Mucosa of gallbladder (tissue), 1 donor: ENCODE data around the gene SLC16A10. TPM values are rescaled to one million over a fixed set of nuclear protein-coding genes. Genes with fewer than 3 reads are reported as not detected.
"Not testable (repeated sequence)": the region's sequence is repeated elsewhere in the genome, so short reads cannot be mapped to it uniquely, and the experiment has no call there.

Experiments used
- DNase-seq: peaks from one replicate; pipeline ENCODE4 v3.0.0-alpha.2; 2020; ENCODE audit warnings: low spot score
- total RNA-seq: library from RNA; stranded (reverse); gene quantifications from one replicate; pipeline ENCODE4 v1.2.1, GENCODE V29; 2021
- donor health status: DM: no; HTN: no; CAD: no.

Gene SLC16A10
- total RNA-seq, 1 donor from 2014 or later = 2.2 TPM

DNA sequence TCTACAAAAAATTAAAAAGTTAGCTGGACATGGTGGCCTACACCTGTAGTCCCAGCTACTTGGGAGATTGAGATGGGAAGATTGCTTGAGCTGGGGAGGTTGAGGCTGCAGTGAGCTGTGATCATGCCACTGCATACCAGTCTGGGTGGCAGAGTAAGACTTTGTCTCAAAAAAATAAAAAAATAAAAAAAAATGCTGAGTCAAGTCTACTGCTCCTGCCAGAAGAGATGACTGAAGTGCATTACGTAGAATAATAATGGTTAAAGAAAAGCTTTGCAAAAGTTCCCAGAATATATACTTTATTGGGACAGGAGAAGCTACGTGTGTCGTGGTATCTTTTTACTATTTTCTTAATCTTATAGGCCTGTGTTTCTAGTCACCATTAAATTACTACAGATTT is 125.3 kb downstream of the SLC16A10 start:
- no peak for DNase-seq

DNA sequence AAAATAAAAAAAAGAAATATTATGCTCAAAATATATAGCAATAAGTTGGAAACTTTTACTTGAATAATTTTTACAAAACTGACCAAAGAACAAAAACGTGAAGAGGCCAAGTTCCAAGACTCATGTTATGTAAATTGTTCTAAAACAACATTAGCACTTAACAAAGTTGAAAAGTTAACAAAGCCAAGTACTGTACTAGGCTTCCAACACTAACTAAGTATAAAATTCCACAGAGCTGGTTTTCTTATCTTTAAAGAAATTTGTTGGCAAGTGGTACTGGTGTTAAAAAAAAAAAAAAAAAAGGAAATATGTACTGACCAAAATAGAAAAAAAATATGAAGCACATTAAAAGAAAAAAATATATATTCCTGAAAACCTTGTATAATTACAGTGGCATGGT is 127.8 kb downstream of the SLC16A10 start:
- no peak for DNase-seq

DNA sequence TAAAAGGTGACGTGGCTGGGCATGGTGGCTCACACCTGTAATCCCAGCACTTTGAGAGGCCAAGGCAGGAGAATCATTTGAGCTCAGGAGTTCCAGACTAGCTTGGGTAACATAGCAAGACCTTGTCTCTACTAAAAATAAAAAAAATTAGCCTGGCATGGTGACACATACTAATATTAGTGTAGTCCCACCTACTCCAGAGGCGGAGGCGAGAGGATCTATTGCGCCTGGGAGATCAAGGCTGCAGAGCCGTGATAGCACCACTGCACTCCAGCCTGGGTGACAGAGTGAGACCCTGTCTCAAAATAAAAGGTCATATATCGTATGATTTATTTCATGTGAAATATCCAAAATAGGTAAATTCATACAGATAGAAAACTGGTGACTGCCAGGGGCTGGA is 132.5 kb downstream of the SLC16A10 start:
- no peak for DNase-seq

DNA sequence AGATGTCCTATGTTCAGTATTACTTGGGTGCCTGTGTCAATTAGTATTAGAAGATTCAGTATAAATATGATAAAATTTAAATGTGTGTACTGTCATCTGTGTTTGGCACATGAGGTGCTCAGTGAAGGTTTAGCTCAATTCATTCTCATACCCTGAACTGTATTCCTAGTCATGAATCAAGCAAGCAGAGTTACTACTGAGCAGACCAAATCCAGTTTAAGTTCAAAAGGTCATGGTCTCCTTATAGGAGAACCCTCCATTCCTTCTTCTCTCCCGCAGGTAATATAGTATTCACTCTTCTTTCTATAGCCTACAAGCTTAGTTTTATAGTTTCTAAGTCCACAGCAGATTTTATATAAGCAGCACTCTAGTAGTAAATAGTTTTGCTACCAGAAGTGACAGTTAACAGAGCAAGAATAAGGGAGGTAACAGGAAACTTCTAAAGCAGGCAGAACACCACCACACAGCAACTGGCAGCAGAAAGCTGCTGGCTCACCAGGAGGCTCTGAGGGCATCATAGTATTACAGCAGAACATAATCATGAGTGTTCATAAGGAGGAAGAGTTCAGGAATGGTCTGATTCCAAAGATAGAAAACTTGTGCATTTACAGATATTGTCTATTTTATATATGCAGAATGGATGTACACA is 133.2 kb downstream of the SLC16A10 start:
- no peak for DNase-seq

DNA sequence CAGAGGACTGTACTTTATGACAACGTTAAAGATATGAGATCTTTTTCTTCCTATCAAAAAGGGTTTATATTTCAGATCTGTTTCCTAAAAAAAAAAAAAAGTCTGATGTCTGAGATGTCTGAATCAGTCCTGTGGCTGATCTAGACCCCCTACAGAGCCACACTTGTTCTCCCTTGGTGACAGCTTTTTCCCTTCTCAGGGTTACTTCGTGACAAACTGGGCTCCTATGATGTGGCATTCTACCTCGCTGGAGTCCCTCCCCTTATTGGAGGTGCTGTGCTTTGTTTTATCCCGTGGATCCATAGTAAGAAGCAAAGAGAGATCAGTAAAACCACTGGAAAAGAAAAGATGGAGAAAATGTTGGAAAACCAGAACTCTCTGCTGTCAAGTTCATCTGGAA is 134.5 kb downstream of the SLC16A10 start:
- no peak for DNase-seq

DNA sequence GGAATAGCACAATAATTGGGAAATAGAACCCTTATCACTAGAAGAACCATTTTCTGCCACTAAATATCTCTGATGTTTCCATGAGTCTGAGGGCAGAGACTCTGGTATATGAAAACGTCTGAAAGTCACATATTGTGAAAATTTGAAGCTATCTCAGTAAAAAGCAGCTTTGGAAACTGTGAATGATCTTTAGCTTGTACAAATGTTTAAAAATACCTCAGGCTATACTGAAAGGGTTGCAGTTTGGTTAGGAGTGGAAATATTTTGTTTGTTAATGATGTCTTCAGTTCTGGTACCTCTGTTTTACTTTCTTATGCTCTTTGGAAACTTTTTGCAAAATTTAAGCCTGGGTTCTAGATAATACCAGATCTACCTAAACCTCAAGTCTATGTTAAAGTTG is 135.0 kb downstream of the SLC16A10 start:
- no peak for DNase-seq

DNA sequence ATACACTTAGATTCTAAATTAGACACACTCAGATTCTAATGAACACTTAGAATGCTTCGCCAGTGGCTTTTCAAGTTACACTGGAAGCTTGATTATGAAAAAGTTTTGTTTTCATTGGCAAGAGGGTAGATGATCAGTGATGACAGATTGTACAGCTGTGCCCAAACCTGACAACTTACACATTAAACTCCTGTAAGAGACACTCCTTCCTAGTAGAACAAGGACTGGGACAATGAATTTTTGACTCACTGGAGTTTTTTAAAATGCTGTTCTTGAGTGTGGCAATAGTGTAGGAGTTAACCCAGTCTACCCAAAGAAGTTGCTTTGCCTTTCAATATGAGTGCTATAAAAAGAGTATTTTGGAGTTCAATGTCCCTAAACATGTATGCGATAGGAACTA is 140.8 kb downstream of the SLC16A10 start:
- no peak for DNase-seq

DNA sequence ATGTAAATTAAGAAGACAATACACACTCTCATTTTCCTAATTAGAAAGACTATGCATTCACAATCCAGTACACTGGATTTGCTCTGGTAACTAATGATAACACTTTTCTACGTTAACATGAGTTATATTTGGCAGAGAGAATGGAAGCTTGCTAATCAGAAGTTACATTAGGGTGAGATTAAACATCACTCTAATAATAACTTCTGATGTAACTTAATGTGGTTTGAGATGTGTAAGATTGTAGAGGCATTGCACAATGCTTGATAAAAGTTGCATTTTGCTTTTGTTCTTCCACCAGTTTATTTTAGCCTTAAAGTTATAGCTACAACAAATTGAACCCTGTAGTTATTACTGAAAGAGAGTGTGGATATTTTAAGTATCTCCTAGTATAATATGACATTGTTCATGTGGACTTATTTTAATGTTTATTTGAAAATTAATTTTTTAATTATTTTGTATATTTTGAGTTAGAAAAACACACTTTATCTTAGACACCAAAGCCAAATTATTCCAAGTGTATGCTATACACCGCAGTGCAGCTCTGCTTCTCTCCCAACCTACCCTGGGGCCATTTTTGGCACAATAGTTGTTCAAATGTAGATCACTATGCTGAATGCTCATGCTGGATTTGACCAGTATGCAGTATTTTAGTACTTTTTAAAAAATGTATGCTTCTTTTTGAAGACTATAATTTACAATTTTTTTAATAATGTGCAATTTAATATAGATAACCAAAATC is 143.2 kb downstream of the SLC16A10 start:
- no peak for DNase-seq

DNA sequence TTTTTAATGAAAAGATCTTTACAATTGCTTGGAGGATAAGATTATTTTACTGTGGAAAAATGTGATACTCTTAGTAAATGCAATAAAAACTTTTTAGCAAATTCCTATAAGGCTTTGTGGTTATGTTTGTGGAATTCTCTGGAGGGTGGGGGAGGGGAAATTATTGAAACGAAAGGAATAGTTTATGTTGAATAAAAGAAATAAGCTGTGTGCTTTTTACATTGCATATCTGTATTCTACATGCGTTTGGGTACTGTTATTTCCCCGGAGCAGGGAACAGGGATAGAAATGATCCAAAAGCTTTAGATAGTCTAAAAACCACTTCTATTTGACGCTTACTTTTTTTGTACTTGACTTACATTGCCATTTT is 143.8 kb downstream of the SLC16A10 start:
- DNase-seq = no peak

DNA sequence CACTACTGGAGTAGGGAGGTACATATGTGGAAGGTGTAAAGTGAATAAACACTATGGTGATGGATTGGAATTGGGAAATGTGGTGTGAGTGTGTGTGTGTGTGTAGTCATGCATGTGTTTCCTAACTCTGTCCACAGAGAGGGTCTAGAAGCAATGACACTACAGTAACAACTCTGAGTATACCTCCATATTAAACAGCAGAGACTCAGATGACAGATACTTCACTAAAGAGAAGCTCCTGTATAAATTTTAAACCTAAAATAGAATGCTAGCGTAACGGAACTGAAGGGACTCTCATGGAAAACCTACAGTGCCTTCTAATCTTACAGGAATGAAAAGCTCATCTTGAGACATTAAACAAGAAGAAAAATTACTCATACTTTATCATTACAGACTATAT is 150.5 kb downstream of the SLC16A10 start:
- no peak for DNase-seq

DNA sequence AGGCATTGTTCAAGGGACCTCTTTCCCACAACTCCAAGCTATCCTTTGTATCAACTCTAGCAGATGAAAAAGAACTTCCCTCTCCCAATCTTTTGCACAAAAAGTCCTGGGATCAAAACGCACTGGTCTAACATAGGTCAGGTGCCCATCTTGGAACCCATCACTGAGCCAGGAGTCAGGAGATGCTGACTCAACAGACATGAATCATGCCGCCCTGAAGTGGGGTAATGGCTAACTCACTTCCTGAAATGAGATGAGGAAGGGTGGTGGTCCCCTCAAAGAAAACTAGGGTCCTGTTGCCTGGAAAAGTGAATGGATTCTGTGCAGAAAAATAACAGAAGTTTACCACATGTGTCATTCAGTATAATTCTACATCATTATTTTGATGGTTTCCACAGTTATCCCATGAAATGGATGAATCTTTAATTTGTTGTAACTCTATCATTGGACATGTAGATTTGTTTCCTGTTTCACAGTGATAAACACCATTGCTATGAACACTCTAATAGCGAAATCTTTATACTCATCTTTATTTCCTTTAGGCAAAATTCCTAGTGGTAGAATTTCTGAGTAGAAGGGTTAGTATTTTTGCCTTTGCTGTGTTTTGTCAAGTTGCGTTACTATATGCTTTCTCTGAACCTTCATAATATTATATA is 151.3 kb downstream of the SLC16A10 start:
- no peak for DNase-seq

DNA sequence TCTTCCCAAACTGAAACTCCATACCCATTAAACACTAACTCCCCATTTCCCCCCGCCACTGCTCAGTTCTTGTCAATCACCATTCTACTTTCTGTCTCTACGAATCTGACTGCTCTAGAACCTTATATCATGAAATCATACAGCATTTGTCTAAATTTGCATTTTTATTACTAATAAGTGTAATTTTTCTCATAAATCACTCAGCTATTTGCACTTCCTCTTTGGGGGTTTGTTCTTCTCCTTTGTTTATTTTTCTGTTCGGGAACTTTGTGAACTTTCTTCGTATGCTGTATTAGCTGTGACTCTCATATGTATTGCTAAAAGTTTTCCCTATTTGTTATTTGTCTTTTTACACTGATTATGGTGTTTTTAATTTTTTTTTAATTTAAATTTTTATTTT is 152.2 kb downstream of the SLC16A10 start:
- DNase-seq = no peak

DNA sequence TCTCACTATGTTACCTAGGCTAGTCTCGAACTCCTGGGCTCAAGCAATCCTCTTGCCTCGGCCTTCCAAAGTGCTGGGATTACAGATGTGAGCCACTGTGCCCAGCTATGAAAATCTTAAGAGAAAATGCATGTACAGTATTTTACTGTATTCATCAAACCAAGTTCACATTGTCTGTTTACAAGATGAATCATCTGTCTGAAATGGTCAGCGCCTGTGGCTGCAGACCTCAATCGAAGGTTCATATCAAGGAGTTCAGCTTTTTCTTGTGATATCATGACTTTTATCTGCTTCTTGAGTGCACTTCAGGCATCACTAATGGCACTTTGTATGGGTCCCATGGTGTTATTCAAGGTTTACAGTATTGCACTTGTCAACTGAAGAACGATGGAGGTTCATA is 155.1 kb downstream of the SLC16A10 start:
- DNase-seq = no peak

DNA sequence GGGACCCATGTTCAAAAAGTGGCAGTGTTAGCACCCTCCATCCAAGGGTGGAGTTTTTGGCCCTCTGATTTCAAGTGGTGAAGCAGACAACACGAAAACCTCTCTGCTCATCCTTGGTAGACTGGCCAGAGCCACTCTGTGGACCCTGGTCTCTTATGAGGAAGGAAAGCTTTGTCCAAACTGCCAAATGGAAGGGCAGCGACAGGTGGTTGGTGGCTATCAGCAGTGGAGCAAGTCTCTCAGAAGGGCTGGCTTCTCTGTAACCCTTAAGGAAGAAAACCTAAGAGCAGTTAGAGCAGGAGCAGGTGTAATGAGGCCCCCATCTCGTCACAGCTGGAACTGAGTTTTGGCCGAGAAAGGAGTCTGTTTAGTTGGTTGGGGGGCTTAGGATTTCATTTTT is 155.8 kb downstream of the SLC16A10 start:
- DNase-seq = no peak

DNA sequence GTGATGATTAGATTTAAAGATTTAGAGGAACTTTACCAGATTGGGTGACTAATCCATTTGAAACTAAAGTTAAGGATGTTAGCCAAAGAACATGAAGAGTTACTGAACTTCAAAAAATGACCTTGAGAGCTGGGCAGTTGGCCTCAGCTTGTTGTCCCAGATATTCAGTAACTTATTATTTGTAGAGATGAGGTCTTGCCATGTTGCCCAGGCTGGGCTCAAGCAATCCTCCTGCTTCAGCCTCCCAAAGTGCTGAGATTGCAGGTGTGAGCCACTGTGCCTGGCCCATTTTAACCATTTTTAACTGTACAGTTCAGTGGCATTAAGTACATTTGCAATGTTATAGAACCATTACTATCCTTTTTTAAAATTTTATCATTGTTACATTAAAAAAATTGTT is 161.5 kb downstream of the SLC16A10 start:
- DNase-seq = no peak

DNA sequence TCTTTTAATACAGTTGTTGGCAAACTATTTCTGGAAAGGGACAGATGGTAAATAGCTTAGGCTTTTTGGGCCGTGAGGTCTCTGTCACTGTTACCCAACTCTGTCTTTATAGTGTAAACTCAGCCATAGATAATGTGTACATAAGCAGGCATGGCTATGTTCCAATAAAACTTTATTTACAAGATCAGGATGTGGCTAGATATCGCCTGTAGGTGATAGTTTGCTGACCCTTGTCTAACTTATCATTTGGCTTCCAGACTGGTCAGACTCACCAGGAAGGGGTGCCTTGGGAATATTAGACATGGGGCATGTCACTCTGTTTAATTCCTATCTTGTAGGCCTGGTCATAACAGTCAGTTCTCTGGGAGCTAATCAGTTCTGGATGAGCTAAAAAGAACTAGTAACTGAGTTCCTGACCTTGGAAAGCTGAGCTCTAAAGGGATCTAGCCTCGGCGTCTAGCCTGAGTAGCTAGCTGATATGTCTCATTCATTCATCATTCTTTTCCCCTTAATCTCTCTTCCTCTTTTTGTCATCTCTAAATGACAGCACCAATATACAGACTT is 163.6 kb downstream of the SLC16A10 start:
- no peak for DNase-seq

DNA sequence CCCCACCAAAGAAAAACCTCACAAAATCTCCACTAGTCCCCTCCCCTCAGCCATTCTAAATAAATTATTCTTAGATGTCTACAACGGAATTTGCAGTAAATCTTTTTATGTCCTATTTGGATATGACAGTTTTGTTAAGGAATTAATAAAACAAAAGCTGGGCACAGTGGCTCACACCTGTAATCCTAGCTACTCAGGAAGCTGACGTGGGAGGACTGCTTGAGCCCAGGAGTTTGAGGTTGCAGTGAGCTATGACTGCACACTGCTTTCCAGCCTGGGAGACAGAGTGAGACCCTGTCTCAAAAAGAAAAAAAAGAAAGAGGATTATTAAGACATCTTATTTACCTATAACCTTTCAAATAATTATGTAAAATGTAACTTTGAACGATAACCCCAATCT is 165.4 kb downstream of the SLC16A10 start:
- no peak for DNase-seq

DNA sequence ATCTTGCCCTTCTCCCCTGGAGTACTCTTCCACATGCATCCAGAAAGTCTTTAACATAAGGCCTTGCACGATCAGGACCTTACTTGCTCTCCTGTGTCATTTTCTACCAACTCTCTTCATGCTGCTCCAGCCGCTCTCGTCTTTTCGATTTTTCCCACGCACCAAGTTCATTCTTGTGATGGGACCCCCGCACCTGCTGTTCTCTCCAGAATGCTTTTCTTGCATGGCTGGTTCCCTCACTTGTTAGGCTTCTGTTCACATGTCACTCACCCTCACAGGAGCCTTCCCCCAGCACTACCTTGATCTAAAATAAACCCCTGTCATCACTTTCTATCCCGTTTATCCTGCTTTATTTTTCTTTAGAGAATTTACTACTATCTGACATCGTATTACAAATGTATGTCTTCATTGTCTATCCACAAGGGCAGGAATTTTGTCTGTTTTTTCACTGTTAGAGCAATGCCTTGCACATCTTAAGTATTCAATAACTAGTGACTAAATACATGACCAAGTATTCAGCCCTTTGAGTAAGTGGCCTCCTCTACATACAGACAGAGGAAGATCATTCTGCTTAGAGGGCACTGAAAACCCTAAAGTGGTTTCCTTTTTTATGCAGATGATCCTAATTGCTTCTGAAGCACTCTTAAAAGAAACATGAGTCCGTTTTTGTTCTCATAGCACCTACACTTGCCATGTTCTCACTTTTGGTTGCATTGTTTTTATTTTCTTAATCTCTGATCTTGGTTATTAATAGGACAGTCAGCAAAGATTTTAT is 166.9 kb downstream of the SLC16A10 start:
- DNase-seq = no peak

DNA sequence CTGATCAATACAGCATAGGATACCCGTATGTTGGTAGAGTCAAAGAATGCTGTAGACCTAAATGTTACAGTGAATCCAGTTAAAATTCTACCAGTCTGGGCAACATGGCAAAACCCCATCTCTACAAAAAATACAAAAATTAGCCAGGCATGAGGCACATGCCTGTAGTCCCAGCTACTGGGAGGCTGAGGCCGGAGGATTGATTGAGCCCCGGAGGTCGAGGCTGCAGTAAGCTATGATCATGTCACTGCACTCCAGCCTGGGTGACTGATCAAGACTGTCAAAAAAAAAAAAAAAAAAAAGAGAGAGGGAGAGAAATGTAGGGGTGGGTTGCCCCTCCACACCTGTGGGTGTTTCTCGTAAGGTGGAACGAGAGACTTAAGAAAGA is 167.5 kb downstream of the SLC16A10 start:
- no peak for DNase-seq

DNA sequence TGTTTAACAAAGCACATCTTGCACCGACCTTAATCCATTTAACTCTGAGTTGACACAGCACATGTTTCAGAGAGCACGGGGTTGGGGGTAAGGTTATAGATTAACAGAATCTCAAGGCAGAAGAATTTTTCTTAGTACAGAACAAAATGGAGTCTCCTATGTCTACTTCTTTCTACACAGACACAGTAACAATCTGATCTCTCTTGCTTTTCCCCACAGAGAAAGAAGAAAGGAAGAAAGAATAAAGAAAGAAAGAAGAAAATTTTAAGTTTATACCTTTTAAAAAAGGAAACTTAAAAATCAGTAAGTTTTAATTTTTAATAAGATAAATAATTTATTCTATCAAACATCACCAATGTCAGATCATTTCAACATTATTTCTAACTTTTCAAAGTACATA is 168.5 kb downstream of the SLC16A10 start:
- DNase-seq = not testable (repeated sequence)

DNA sequence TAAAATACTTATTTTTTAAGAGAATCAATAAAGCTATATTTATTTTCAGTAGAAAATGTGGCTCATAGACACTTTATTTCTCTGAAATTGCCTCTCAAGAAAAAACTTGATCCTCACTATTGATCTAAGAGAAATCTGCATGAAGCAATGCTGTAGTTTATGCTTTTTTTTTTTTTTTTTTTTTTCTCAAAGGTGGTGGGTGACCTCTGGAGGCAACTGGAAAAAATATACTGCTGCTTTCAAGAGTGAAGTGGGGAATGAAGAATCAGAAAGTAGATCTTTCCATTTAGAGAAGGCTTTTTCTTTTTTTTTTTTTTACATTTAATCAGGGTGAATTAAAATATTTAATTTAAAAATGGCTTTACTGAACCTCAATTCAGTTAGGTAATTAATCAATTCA is 169.3 kb downstream of the SLC16A10 start:
- DNase-seq = no peak

DNA sequence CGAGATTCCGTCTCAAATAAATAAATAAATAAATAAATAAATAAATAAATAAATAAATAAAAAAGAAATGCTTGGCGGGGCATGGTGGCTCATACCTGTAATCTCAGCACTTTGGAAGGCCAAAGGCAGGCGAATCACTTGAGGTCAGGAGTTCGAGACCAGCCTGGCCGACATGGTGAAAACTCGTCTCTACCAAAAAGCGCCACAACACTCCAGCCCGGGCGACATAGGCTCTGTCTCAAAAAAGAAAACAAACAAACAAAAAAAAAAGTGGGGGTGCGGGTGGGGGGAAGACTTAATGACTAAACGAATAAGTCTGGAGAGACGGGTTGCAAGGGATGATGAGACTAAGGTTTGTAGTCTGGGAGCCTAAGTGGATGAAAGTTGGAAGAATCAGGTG is 170.7 kb downstream of the SLC16A10 start:
- no peak for DNase-seq
